CD4-positive, alpha-beta T cell (primary cell): ENCODE results near the gene DMXL2. TPM values are rescaled to one million over a fixed set of nuclear protein-coding genes. Genes with fewer than 3 reads are reported as not detected.

Experiments used
- ATAC-seq: fragments of 200-7000 bp; cut with Tn5 transposase; one replicate; pipeline ENCODE4 v1.10.0; 2022; ENCODE audit warnings: mild to moderate bottlenecking; ENCODE audit not compliant: poor library complexity
- CTCF ChIA-PET: fragments of 350-600 bp; sonication (Branson Sonifier 250); formaldehyde crosslinking; loops from one replicate; lab custom pipeline; 2021; ENCODE audit warnings: antibody characterized with exemption, inconsistent platforms; lab: Charles Lee
- POLR2A ChIA-PET: fragments of 350-600 bp; sonication (Branson Sonifier 250); formaldehyde crosslinking; loops from one replicate; lab custom pipeline; 2021; ENCODE audit warnings: antibody characterized with exemption, inconsistent platforms; lab: Charles Lee
- DNase-seq, 14 experiments: peaks; one replicate each; pipeline ENCODE4 v3.0.0-alpha.2; 2013 to 2020; ENCODE audit warnings: mixed read lengths in 2 of 14
- H3K27ac ChIP-seq, 2 donors: one replicate each; pipeline versions ENCODE4 v1.5.1 to v1.7.0; 2013; ENCODE audit warnings: low read length in 2 of 2, low read depth in 1 of 2, mild to moderate bottlenecking in 1 of 2
- H3K27me3 ChIP-seq, 2 experiments: 1 replicate in 1 of 2; 2 replicates in 1 of 2; pipeline versions ENCODE4 v1.6.1 to v1.7.0; 2013; ENCODE audit warnings: low read length in 2 of 2, control low read depth in 1 of 2, mild to moderate bottlenecking in 1 of 2, moderate library complexity in 1 of 2; ENCODE audit not compliant: insufficient read depth in 2 of 2, control insufficient read depth in 1 of 2
- H3K36me3 ChIP-seq: one replicate; pipeline ENCODE4 v1.6.1; 2013; ENCODE audit warnings: low read length, control low read depth; ENCODE audit not compliant: insufficient read depth
- H3K4me1 ChIP-seq: one replicate; pipeline ENCODE4 v1.6.1; 2013; ENCODE audit warnings: low read length, control low read depth; ENCODE audit not compliant: insufficient read depth
- H3K4me3 ChIP-seq: one replicate; pipeline ENCODE4 v1.5.1; 2013; ENCODE audit warnings: mild to moderate bottlenecking, low read length, moderate library complexity
- H3K9me3 ChIP-seq, 2 experiments: 1 replicate in 1 of 2; 2 replicates in 1 of 2; pipeline versions ENCODE4 v1.6.1 to v1.7.0; 2013; ENCODE audit warnings: low read length in 2 of 2, mild to moderate bottlenecking in 2 of 2, control low read depth in 1 of 2, moderate library complexity in 1 of 2; ENCODE audit not compliant: control insufficient read depth in 1 of 2, insufficient read depth in 1 of 2
- H3K27ac Mint-ChIP-seq: one replicate; pipeline ENCODE4 v1.8.0; 2020; ENCODE audit warnings: mixed read lengths
- H3K27me3 Mint-ChIP-seq: one replicate; pipeline ENCODE4 v1.8.0; 2021; ENCODE audit warnings: mixed read lengths
- H3K36me3 Mint-ChIP-seq: one replicate; pipeline ENCODE4 v1.8.0; 2021; ENCODE audit warnings: low read depth, mixed read lengths
- H3K4me1 Mint-ChIP-seq: one replicate; pipeline ENCODE4 v1.8.0; 2021; ENCODE audit warnings: low read depth, mixed read lengths
- H3K4me3 Mint-ChIP-seq: one replicate; pipeline ENCODE4 v1.8.0; 2020; ENCODE audit warnings: mild to moderate bottlenecking, mixed read lengths
- H3K9me3 Mint-ChIP-seq: one replicate; pipeline ENCODE4 v1.8.0; 2020; ENCODE audit warnings: mixed read lengths
- CTCF ChIP-seq: fragments of 200-600 bp; IDR thresholded peaks from one replicate; pipeline ENCODE4 v1.8.0; 2022; ENCODE audit warnings: antibody characterized with exemption, mild to moderate bottlenecking
- intact Hi-C, 2 experiments: fragments of 100-400 bp; cut with DNase I in 1 of 2; cut with micrococcal nuclease in 1 of 2; formaldehyde crosslinking; loops; one replicate each; pipeline versions ENCODE4 v1.15.1 to v1.9.0; 2023 to 2025; cut with DNase I, micrococcal nuclease
- total RNA-seq, 174 experiments: library from RNA in 2 of 174; stranded (reverse) in 2 of 174; gene quantifications; one replicate each; pipeline ENCODE4 v1.2.3 and lab custom pipeline; 2021 to 2026

The DMXL2 gene
- total RNA-seq, 2 experiments from 2014 or later, result 4.7 to 5.5 TPM

GRCh38 chr15:51460796-51461195 lies 161.8 kb downstream of the DMXL2 start:
- POLR2A ChIA-PET, result interaction anchor here (0.6 kb wide), 1 partner anchor 18 kb away, joined by 3 read pairs; no protein-coding TSS in a partner anchor
- no peaks in the 10 kb centered on the region for H3K9me3 ChIP-seq

GRCh38 chr15:51450001-51450400 lies 172.6 kb downstream of the DMXL2 start:
- DNase-seq (no peak), ATAC-seq (no peak)
- H3K9me3 ChIP-seq, result no peaks in the 10 kb centered on the region
- Mint-ChIP-seq H3K9me3 (no peaks in the 10 kb centered on the region), H3K4me3 (no peak overlapping the region), H3K36me3 (peaks cover 37% of the 10 kb centered on the region), H3K4me1 (no peaks in the 10 kb centered on the region), H3K27ac (no peak overlapping the region), H3K27me3 (no peaks in the 10 kb centered on the region)
- H3K27me3 ChIP-seq, result no peaks in the 10 kb centered on the region
- ChIA-PET POLR2A (no interaction called here), CTCF (no interaction called here)
- H3K36me3 ChIP-seq, result no peaks in the 10 kb centered on the region
- intact Hi-C loops, result no loop called here
- no peak overlapping the region for H3K27ac ChIP-seq
- H3K4me3 ChIP-seq, result no peak overlapping the region
- no peaks in the 10 kb centered on the region for H3K4me1 ChIP-seq
- no peak for TF ChIP-seq CTCF

More at GRCh38 chr15:51460796-51461195, 161.8 kb downstream of the DMXL2 start:
- intact Hi-C loops, result no loop called here
- H3K9me3 Mint-ChIP-seq, result no peaks in the 10 kb centered on the region
- H3K4me3 ChIP-seq, result no peak overlapping the region
- H3K4me3 Mint-ChIP-seq, result no peak overlapping the region
- ATAC-seq (no peak), DNase-seq (no peak)
- no peaks in the 10 kb centered on the region for H3K27me3 ChIP-seq
- H3K27ac ChIP-seq, result no peak overlapping the region
- H3K4me1 ChIP-seq, result no peaks in the 10 kb centered on the region
- H3K27ac Mint-ChIP-seq, result no peak overlapping the region
- CTCF ChIA-PET, result no interaction called here
- TF ChIP-seq CTCF, result no peak
- H3K27me3 Mint-ChIP-seq, result no peaks in the 10 kb centered on the region
- H3K4me1 Mint-ChIP-seq, result no peaks in the 10 kb centered on the region
- peaks cover 26% of the 10 kb centered on the region for H3K36me3 Mint-ChIP-seq
- peaks cover 2% of the 10 kb centered on the region for H3K36me3 ChIP-seq

GRCh38 chr15:51448622-51449399 lies 173.8 kb downstream of the DMXL2 start:
- no peaks in the 10 kb centered on the region for H3K4me1 ChIP-seq
- no peak for DNase-seq
- Mint-ChIP-seq H3K27ac (no peak overlapping the region), H3K9me3 (no peaks in the 10 kb centered on the region), H3K36me3 (peaks cover 35% of the 10 kb centered on the region), H3K4me1 (no peaks in the 10 kb centered on the region), H3K4me3 (no peak overlapping the region), H3K27me3 (no peaks in the 10 kb centered on the region)
- TF ChIP-seq CTCF, result no peak
- no peak overlapping the region for H3K4me3 ChIP-seq
- H3K36me3 ChIP-seq, result no peaks in the 10 kb centered on the region
- ChIA-PET CTCF (no interaction called here), POLR2A (no interaction called here)
- intact Hi-C loops, result no loop called here
- no peaks in the 10 kb centered on the region for H3K27me3 ChIP-seq
- H3K27ac ChIP-seq, result no peak overlapping the region
- no peak for ATAC-seq
- no peaks in the 10 kb centered on the region for H3K9me3 ChIP-seq
